NCI-H446 treated with DMSO at 0.1 percent for 48 hours (cell line): Measurements from ENCODE around the gene ATOH8.
A peak's percentile ranks its signal among the peaks of the same experiment; 100 is the strongest.

Experiments
- DNase-seq: peaks from one replicate; lab custom pipeline; 2025; lab: John Stamatoyannopoulos, UW

ATOH8 gene

DNA sequence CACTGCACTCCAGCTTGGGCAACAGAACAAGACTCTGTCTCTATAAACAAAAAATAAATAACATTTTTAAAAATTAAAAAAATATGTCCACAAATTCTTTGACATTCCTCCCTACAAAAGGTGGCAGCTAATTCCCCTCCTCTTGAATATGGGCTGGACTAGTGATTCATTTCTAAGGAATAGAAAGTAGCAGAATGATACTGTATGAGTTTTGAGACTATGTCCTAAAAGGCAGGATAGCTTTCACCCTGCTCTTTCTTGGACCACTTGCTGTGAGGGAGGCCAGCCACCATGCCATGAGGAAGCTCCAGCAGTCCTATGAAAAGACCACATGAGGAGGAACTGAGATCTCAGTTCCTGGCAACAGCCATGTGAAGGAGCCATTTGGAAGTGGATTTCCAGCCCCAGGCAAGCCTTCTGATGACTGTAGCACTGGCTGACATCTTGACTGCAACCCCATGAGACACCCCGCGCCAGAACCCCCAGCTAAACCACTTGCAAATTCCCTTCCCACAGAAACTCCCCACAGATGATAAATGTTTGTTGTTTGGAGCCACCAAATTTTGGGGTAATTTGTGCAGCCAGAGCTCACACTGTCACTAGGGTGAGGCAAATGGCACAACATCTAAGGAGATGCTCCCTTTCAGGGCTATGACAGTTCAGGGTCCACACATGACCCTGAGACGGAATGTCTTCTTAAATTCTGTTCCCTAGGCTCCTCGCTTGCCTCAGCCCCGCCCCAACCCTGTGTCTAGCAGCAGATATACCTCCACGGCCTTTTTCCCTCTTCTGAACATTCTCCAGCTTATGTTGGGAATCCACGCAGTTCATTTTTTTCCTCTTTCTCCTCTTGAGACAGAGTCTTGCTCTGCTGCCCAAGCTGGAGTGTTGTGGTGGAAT lies 17.1 kb upstream of the ATOH8 start:
- DNase-seq: no peak

DNA sequence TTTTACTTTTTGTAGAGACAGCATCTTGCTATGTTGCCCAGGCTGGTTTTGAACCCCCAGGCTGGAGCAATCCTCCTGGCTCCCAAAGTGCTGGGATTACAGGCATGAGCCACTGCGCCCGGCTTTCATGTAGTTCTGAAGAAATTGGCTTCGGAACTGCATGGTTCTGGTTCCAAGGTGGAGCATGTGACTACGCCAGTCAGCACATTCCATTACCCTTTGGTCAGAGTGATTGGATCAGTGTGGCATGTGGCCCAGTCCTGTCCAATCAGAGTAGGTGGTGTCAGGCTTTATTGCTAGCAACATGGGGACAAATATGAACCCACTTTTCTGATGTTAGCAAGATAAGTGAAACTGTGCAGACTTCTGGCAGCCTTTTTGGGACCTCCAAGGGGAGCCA lies 16.3 kb upstream of the ATOH8 start:
- DNase-seq: no peak

DNA sequence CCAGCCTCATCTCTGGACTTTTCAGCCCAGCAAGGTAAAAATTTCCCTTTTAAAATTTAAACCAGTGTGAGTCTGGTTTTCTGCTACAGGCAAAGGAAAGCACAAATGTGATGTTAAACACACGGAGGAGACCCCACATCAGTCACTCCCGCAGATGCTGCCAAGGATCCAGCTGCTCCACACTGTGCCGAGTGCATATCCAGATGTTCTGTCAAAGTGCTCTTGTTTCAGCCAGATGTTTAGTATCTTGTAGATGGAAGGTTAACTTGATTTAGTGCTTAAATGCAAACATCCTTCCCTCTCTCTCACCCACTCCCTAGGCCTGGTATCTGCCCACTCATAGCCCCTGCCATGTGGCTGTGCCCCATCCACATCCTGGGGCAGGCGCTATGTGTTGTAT lies 15.8 kb upstream of the ATOH8 start:
- DNase-seq: no peak

DNA sequence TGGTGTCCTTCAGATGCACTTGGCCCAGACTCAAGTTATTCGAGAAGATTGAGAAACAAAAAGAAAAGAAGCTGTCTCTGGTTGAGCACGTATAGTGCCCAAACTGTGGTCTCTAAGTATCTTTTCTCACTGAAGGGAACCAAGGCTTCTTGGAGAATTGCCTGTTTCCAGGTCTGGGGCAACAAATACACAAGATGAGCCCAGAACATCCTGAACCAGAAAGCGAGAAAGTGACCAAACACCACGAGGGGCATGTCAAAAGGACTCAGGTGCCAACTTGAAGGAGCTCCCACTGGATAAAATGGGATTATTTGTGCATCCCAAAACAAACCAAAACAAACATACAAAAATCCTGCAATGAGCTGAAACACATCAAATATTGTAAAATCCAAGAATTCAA lies 13.6 kb upstream of the ATOH8 start:
- DNase-seq: no peak

DNA sequence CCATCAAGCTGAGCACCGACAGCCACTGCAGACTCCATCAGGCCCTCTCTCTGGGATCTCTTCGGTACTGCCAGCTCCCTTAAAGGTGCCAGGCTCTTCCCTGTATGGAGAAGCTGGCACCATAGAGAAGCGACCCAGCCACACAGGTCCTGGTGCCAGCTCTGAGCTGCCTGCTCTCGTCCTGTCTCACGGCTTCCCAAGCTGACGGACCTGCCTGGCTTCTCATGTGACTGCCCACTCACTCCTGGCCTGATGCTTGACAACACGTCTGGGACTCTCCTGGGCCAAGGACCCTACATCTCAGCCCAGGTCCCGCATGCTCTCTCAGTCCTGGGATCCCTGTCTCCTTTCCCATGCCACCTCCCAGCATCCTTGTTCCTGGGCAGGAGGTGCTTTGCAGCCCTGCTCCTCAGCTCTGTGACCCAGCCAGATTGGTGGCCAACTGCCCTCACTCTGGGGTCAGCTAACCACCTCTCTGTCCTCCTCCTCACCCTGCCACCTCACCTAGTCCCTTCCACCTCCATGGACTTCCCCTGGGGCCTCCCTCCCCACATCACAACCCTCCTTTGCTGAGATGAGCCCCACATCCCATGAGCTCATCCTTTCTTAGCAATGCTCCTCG lies 12.5 kb upstream of the ATOH8 start:
- no peak for DNase-seq

DNA sequence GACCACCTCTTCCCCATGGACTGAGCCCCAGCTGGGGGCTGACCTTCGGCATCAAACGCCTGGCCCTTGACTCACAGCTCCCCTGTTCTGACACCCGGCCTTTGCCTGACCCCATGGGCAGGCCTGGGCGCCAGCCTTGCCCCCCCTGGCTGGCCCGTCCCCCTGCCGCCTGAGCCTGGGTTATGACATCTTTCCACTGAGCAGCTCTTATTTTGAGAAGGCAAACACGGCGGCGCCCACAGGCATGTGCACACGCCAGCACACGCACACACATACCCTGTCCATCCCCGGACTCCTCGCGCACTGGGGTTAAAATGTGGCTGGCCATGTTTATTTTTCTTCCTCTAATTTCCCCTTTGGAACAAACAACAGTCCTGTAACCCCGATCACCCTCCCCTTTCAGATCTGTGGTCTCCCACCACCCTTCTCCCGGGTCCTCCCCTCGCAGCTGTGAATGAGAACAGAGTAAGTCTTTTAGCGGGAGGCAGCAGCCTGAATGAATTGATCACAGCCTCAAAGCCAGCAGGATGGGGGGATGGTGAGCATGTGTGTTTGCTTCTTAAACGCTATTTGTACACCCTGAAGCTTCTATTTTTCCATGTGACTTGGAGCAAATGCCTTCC lies 11.8 kb upstream of the ATOH8 start:
- no peak for DNase-seq

DNA sequence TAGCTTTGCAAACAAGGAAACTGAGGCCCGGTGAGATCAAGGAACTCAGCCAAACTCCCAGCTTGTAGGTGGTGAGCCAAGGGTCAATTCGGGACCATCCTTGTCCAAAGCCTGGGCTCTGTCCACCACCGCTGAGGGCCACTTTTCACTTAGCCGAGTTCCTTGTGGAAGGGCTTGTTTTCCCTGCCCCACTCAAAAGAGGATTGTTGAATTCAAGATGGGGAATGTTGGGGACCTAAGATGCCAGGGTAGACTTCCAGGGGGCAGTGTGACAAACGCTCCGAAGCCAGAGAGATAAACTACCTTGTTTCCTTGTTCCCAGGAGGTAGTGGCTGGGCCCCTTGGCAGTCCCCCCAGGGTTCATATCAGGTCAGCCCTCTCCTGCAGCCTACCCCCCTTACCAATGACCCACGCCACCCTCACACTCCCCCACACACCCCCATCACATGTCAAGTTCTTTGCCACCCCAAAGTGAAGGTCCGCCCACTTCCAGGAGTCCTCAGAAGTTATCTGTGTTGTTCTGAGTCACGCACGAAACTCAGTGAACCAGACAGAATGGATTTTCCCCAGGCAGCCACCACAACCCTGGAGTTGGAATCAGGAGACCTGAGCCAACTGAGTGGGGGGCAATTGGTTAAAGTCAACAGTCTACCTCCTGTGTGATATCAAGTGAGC lies 10.3 kb upstream of the ATOH8 start:
- DNase-seq: no peak

DNA sequence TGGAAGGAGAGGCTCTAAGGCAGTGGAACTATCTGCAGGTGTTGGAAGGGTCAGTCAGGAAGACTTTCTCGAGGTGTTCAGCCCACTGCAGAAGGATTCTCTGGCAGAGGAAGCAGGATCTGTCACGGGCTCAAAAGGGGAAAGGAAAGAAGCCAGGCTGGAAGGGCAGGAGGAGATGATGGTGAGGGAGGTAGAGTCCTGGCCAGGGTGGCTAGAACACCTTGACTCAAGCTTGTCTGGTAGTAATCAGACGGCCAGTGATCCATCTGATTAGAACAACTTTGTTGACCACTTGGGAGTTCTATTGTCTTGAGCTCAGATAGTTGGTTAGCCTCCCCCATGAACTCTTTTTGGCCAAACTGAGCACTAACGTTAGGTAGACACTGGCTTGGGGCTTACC lies 9.7 kb upstream of the ATOH8 start:
- no peak for DNase-seq

DNA sequence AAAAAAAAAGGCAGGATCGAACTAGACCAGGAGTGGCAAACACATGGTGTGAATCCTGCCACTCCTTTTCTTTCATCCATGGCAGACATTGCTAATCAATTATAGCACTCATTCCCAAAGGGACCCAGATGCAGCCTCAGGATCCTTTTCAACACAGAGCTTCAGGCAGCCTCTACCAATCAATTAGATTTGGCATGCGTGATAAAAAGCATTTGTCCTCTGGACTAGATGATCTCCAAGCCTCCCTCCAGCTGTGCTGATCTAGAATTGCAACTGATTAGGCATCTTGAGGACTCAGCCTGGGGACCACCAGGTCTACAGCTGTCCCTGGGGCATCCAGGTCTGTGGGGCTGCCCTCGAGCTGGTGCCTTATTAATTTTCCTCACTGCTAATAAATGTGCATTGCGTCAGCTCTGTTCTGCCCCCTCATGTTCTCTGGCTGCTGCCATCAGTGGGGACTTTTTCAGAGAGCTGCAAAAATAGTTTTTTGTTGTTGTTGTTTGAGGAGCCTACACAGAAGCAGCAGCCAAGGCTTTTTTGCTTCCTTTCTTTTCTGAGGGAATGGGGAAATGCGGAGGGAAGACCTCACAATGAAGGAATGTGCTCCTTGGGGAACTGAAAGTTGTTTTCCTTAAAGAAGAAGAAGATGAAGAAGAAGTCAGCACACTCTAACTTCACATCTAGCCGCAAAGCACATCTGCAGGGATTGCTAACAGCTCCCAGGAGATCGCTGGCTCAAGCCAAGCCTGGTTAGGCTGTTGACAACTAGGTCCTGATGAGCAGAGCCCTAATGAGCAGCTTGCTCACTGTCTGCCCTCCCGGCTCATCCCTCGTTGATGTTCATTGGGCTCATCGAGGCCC lies 8.8 kb upstream of the ATOH8 start:
- peak; percentile 79 for DNase-seq

DNA sequence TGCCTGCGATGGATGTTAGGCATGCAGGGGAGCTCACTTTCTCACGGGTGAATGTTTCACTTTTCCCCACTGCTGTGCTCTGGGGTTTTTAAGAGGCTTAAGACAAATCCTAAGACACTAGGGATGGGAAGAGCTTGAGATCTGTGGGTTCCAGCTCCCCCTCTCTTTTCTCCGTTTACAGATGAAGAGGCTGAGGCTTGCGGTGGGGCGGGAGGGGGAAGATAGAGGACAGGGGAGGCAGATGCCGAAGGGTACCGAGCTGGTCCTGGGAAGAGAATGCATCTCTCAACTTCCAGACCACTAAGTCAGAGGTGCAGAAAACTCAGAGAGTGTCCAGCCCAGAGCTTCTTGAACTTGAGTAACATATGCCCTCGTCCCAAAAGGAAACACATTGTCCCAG lies 8.2 kb upstream of the ATOH8 start:
- no peak for DNase-seq

DNA sequence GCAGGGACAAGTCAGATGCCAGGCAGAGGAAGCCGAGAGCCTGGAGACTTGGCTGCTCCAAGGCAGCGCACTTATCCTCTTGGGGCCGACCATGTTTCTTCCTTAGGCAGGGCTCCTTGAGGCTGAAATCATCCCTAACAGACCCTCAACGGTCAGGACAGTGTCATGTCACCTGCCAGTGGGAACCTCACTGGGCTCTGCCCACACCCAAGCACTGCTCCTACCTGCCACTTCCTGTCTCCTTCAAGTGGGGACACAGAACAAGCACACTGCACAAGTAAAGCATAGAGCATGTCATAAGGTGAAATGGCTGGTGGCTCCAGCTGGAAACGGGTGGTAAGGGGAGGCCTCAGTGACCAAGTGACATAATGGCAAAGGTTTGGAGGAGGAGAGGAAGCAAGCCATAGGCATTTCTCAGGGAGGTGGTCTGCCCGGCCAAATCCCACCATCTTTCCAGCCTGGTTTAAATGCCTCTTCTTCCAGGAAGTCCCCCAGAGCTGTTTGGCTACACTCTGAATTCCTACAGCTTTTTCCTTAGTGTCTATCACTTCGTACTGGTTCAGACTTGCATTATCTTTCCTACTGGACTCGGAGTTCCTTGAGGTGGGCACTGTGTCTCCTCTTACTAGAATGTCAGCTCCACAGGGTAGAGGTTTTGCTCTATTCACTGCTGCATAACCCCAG lies 7.3 kb upstream of the ATOH8 start:
- DNase-seq: no peak

DNA sequence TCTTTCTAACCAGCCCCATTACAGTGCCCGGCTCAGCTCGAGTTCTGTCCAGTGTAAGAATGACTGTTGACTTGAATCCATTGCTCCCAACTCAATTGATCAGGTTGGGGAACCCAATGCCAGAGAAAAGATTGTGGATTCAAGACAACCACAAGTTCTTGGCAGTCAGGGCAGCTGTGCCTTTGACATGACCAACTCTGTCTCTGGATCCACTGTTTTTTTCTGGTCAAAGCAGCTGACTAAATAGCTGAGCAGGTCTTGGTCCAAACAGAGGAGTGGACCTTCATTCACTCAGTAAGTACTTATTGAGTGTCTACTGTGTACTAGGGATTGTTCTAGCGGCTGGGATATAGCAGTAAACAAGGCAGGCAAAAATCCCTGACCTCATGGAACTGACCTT lies 6.3 kb upstream of the ATOH8 start:
- no peak for DNase-seq

DNA sequence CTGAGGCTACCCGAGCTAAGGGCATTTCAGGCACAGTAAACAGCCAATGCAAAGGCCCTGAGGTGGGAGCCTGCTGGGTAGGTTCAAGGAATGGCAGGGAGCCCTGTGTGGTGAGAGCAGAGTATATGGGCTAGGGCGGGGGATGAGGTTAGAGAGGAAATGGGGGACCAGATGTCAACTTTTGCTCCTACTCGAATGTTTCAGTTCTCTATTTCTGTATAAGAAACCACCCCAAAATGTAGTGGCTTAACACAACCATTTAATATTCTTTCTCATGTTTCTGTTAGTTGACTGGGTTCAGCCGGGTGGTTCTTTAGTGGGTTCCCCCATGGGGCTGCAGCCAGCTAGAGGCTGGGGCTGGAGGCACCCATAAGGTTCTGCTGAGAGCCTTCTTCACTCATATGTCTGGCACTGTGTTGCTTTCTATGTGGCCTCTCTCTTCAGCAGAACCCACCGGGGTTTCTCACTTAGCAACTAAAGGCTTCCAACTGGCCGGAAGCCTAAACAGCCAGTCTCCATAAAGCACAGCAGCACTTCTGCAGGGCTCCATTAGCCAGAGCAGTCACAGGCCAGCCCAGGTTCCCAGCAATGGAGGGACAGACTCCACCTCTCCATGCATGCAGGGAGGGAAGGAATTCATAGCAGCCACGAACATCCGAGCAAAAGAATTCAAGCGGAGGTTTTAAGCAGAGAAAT lies 5.6 kb upstream of the ATOH8 start:
- no peak for DNase-seq

DNA sequence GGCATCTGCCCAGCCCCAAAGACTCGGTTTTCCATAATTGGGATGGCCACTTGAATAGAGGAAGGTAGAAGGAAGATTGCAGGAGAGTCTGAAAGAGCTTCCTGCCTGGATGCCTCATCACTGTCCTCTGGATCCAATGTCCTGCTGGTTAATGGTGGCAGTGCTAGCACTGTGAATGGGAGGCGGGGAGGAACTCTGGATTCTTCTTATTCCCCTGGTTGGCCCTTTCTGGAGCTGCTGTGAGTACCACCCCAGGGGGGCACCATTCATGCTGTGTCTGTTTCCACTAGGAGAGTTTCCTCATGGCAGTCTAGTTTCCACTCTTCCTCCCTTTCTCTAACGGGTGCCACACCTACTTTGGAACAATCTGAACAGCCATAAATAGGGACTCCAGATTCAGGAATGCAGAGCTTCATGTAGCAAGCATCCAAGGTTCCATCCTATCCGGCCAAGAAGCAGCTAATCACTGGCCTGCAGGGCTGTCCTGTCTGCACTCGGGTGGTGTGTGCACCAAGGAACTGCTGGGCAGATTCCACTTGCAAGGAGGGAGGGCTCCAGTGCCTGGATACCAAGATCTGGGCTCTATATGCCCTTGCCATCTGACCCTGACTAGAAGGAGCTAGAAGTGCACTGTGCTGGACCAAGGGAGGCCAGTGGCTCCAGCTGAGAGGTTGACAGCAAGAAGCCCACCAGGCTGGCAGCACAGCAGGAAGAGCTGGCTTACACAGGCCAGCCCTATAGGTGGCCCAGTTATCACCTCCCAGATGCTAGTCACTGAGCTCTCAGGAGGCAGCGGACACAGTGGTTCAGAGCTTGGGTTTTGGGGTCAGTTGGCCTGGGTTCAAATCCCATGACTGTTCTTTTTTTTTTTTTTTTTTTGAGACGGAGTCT lies 4.6 kb upstream of the ATOH8 start:
- DNase-seq: no peak

DNA sequence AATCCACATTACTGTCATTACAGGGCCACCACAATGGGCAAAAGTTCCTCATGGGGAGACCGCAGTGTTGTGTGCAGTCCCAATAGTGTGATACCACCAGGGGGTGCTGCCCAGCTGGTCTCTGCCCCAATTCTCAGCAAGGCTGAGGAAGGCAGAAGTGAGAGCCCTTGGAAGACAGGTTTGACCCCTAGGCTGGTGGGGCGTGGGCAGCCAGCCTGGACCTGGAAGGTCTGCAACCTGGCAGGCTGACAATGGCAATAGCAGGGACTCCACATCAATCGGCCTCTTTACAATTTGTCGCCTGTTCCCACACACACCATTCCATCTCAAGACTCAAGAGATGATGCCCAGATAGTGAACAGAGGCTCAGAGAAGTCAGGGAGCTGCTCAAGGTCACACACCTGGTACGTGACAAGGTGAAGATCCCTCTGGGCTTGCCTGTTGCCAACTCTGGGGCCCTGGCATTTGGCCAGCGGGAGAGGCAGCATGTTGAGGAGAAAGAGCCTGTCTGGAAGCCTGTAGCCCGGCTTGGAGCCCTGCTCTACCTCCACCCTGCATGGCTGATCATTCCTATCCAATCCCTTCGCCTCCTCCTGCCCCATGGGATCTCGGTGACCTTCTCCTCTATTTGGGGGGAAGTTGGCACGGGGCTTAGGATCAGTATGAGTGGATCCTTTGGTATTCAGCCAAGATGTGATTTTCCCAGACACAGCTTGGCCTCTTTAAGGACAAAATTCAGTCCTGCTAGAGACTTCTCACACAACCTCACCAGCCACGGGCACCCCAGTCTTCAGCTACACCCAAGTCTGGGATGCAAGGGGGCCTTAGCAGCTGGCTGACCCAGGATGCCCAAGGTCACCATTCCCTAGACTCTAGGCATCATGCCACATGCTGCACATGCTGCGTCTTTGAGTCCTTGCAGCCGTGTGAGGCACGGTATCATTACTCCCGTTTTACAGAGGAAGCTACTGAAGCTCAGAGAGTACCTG lies 2.9 kb upstream of the ATOH8 start:
- DNase-seq: peak; percentile 81

DNA sequence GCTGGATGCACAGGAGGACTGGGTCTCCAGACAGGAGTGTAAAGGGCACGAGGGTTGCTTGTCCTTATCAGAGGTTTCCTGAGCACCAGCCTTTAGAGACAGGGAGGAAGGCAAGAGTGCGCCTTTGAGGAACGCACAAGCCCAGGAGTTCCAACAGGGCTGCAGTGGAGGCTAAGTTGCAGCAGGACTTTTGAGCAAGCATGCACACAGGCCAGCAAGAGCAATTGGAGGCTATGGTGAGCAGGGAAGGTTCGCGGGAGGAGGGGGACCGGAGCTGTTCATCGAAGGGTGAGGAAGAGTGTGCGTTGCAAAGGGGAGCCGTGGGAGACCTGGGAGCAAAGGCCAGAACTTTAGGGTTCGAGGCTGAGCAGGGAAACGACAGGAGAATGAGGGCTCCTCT lies 2.2 kb upstream of the ATOH8 start:
- no peak for DNase-seq

DNA sequence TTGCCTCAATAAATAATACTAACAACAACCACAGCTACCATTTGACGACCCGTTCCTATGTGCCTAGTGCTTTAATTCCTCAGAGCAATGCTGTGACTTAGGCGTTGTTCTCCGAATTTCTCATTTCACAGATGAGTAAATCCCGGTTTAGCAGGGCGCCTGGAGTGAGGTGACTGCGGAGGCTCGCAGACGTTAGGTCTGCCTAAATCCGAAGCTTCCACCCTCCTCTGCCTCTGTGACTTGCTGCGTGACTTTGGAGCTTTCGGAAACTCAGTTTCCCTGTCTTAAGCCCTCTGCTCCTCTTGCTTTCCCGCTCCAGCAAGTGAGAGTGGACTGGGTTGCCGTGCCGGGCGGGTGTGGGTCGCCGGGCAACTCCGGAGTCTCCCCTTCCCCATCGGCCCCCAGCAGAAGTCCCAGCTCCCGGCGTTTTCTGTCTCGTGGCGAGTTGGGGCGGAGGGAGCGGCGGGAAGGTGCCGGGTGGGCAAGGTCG lies 711 bp upstream of the ATOH8 start:
- DNase-seq: no peak
